CD14-positive monocyte (primary cell): Measurements from ENCODE around the gene AREL1. TPM values are rescaled to one million over a fixed set of nuclear protein-coding genes. Genes with fewer than 3 reads are reported as not detected.

Source experiments
- DNase-seq, 3 donors: peaks; one replicate each; pipeline ENCODE4 v3.0.0-alpha.2; 2011 to 2022
- H2AFZ ChIP-seq: 2 replicates; pipeline ENCODE4 v1.6.0; 2012; ENCODE audit warnings: mild to moderate bottlenecking, low read depth, low read length, inconsistent platforms; ENCODE audit not compliant: insufficient read depth, poor library complexity, severe bottlenecking
- H3K27ac ChIP-seq, 2 donors: 1 replicate in 1 of 2; 2 replicates in 1 of 2; pipeline ENCODE4 v1.5.1; 2012 to 2013; ENCODE audit warnings: low read length in 2 of 2, control low read depth in 1 of 2, inconsistent platforms in 1 of 2, low read depth in 1 of 2, mild to moderate bottlenecking in 1 of 2
- H3K27me3 ChIP-seq, 2 donors: one replicate each; pipeline versions ENCODE4 v1.6.0 to v1.6.1; 2011 to 2013; ENCODE audit warnings: low read length in 2 of 2; ENCODE audit not compliant: control insufficient read depth in 2 of 2, insufficient read depth in 2 of 2
- H3K36me3 ChIP-seq, 2 donors: replicated peaks in 1 of 2; 1 replicate in 1 of 2; 2 replicates in 1 of 2; pipeline versions ENCODE4 v1.5.1 to v1.6.1; 2012 to 2013; ENCODE audit warnings: low read length in 2 of 2, control low read depth in 1 of 2, inconsistent platforms in 1 of 2, mild to moderate bottlenecking in 1 of 2; ENCODE audit not compliant: insufficient read depth in 2 of 2, control insufficient read depth in 1 of 2
- H3K4me1 ChIP-seq, 2 donors: 1 replicate in 1 of 2; 2 replicates in 1 of 2; pipeline versions ENCODE4 v1.5.1 to v1.6.1; 2012 to 2013; ENCODE audit warnings: low read length in 2 of 2, control low read depth in 1 of 2, inconsistent platforms in 1 of 2, mild to moderate bottlenecking in 1 of 2, moderate library complexity in 1 of 2; ENCODE audit not compliant: insufficient read depth in 2 of 2, control insufficient read depth in 1 of 2
- H3K4me2 ChIP-seq: replicated peaks from 2 replicates; pipeline ENCODE3; 2012; ENCODE audit warnings: low read length, moderate library complexity, mild to moderate bottlenecking; ENCODE audit not compliant: poor library complexity, severe bottlenecking; ENCODE audit errors: extremely low read depth
- H3K4me3 ChIP-seq, 3 experiments: fragments of 200-600 bp in 1 of 3; sonication (generic) in 1 of 3; replicated peaks in 1 of 3; 1 replicate in 2 of 3; 2 replicates in 1 of 3; pipeline ENCODE4 v1.5.1; 2011 to 2013; ENCODE audit warnings: low read length in 3 of 3, mild to moderate bottlenecking in 3 of 3, control low read depth in 2 of 3, low read depth in 2 of 3, inconsistent platforms in 1 of 3, moderate library complexity in 1 of 3
- H3K79me2 ChIP-seq: 2 replicates; pipeline ENCODE4 v1.6.0; 2012; ENCODE audit warnings: mild to moderate bottlenecking, control low read depth, inconsistent platforms, low read length, moderate library complexity; ENCODE audit not compliant: insufficient read depth
- H3K9ac ChIP-seq: 2 replicates; pipeline ENCODE4 v1.6.0; 2017; ENCODE audit warnings: low read length, mild to moderate bottlenecking; ENCODE audit not compliant: insufficient read depth, poor library complexity, severe bottlenecking
- H3K9me3 ChIP-seq, 2 donors: replicated peaks in 1 of 2; 1 replicate in 1 of 2; 2 replicates in 1 of 2; pipeline versions ENCODE4 v1.5.1 to v1.6.1; 2012 to 2013; ENCODE audit warnings: low read length in 2 of 2, control low read depth in 1 of 2; ENCODE audit not compliant: control insufficient read depth in 1 of 2, insufficient read depth in 1 of 2
- H4K20me1 ChIP-seq: 2 replicates; pipeline ENCODE4 v1.6.0; 2012; ENCODE audit warnings: mild to moderate bottlenecking, low read length, control low read depth, moderate library complexity; ENCODE audit not compliant: insufficient read depth
- H3K27ac Mint-ChIP-seq, 7 donors: one replicate each; pipeline ENCODE4 v1.8.0; 2020; ENCODE audit warnings: mild to moderate bottlenecking in 7 of 7, mixed read lengths in 7 of 7, moderate library complexity in 6 of 7, inconsistent platforms in 2 of 7
- H3K27me3 Mint-ChIP-seq, 3 donors: one replicate each; pipeline ENCODE4 v1.8.0; 2021 to 2022; ENCODE audit warnings: low read depth in 3 of 3, mild to moderate bottlenecking in 3 of 3, mixed read lengths in 3 of 3, moderate library complexity in 3 of 3, inconsistent platforms in 1 of 3
- H3K36me3 Mint-ChIP-seq, 2 donors: one replicate each; pipeline ENCODE4 v1.8.0; 2020; ENCODE audit warnings: mixed read lengths in 2 of 2, inconsistent platforms in 1 of 2, mild to moderate bottlenecking in 1 of 2
- H3K4me1 Mint-ChIP-seq: one replicate; pipeline ENCODE4 v1.8.0; 2020; ENCODE audit warnings: mild to moderate bottlenecking, mixed read lengths
- H3K4me3 Mint-ChIP-seq, 2 donors: one replicate each; pipeline ENCODE4 v1.8.0; 2020; ENCODE audit warnings: mild to moderate bottlenecking in 2 of 2, mixed read lengths in 2 of 2, moderate library complexity in 1 of 2
- H3K9me3 Mint-ChIP-seq, 7 donors: one replicate each; pipeline ENCODE4 v1.8.0; 2020 to 2022; ENCODE audit warnings: mixed read lengths in 7 of 7, mild to moderate bottlenecking in 6 of 7, moderate library complexity in 6 of 7, inconsistent platforms in 2 of 7
- WGBS: methylation state at CpG from one replicate; pipeline ENCODE4 v1.1.5; 2013; ENCODE audit warnings: missing lambda C conversion rate; ENCODE audit not compliant: insufficient coverage; 5-methylcytosine and 5-hydroxymethylcytosine counted together
- intact Hi-C, 2 donors: fragments of 100-400 bp; cut with micrococcal nuclease; formaldehyde crosslinking; loops; one replicate each; pipeline versions ENCODE4 v1.15.0 to v1.15.1; 2023
- polyA plus RNA-seq, 3 donors: library from polyadenylated mRNA; depleted of rRNA in 1 of 3; unstranded in 2 of 3; stranded (reverse) in 1 of 3; fragments of 300-500 nt in 2 of 3; fragments of >200 nt in 1 of 3; fragmentation: Illumina TruSeq in 2 of 3; gene quantifications; 1 replicate in 2 of 3; 2 replicates in 1 of 3; pipeline ENCODE4 v1.2.3, GENCODE V29; 2012 to 2021
- TF ChIP-seq, protein P1 (sequence below): fragments of 200-600 bp; IDR thresholded peaks from one replicate; pipeline ENCODE4 v1.8.0; 2022; ENCODE audit warnings: antibody characterized with exemption, mild to moderate bottlenecking

Gene AREL1
- polyA plus RNA-seq, 3 donors = 12.5 to 23.3 (median 20.0) TPM

- no CpG with 5 or more reads among the region's 2 CpGs for WGBS
- H3K27ac Mint-ChIP-seq = no peak overlapping the region
Observed at GRCh38 chr14:74732387-74732786, 19.5 kb upstream of the AREL1 start.

GRCh38 chr14:74723134-74723533, 10.3 kb upstream of the AREL1 start:
- DNase-seq = no peak
- peaks cover 0 to 4% of the 10 kb centered on the region in 2 donors for H3K9me3 ChIP-seq
- H2AFZ ChIP-seq = no peak overlapping the region
- no peak overlapping the region for H3K9ac ChIP-seq
- WGBS = 83% methylated on average over 3 of the region's 3 CpGs
- Mint-ChIP-seq H3K27me3 (peaks cover 0 to under 1% (median 0%) of the 10 kb centered on the region in 3 donors), H3K4me1 (peaks cover 6% of the 10 kb centered on the region), H3K4me3 (no peak overlapping the region), H3K9me3 (peaks cover 0 to 12% (median 3%) of the 10 kb centered on the region in 7 donors), H3K36me3 (peaks cover 34 to 73% of the 10 kb centered on the region in 2 donors), H3K27ac (peak overlapping the region in 1 of 7 donors; percentile 10)
- H3K27ac ChIP-seq = no peak overlapping the region
- TF ChIP-seq, protein P1, sequence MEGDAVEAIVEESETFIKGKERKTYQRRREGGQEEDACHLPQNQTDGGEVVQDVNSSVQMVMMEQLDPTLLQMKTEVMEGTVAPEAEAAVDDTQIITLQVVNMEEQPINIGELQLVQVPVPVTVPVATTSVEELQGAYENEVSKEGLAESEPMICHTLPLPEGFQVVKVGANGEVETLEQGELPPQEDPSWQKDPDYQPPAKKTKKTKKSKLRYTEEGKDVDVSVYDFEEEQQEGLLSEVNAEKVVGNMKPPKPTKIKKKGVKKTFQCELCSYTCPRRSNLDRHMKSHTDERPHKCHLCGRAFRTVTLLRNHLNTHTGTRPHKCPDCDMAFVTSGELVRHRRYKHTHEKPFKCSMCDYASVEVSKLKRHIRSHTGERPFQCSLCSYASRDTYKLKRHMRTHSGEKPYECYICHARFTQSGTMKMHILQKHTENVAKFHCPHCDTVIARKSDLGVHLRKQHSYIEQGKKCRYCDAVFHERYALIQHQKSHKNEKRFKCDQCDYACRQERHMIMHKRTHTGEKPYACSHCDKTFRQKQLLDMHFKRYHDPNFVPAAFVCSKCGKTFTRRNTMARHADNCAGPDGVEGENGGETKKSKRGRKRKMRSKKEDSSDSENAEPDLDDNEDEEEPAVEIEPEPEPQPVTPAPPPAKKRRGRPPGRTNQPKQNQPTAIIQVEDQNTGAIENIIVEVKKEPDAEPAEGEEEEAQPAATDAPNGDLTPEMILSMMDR = no peak
- H3K27me3 ChIP-seq = no peaks in the 10 kb centered on the region
- peaks cover 35 to 79% of the 10 kb centered on the region in 2 donors for H3K36me3 ChIP-seq
- H4K20me1 ChIP-seq = no peaks in the 10 kb centered on the region
- no peak overlapping the region for H3K4me3 ChIP-seq
- H3K4me2 ChIP-seq = no peak overlapping the region
- intact Hi-C loops = no loop called here
- no peaks in the 10 kb centered on the region for H3K79me2 ChIP-seq
- no peaks in the 10 kb centered on the region for H3K4me1 ChIP-seq

More at GRCh38 chr14:74732387-74732786, 19.5 kb upstream of the AREL1 start:
- no peaks in the 10 kb centered on the region for H3K79me2 ChIP-seq
- no peaks in the 10 kb centered on the region for H3K27me3 Mint-ChIP-seq
- no peak for DNase-seq
- H2AFZ ChIP-seq = no peak overlapping the region
- no peak overlapping the region for H3K9ac ChIP-seq
- no peak overlapping the region for H3K4me3 Mint-ChIP-seq
- H3K9me3 ChIP-seq = no peaks in the 10 kb centered on the region
- no peaks in the 10 kb centered on the region for H3K4me1 Mint-ChIP-seq
- H3K36me3 Mint-ChIP-seq = peaks cover 65 to 70% of the 10 kb centered on the region in 2 donors
- H3K36me3 ChIP-seq = peaks cover 41 to 73% of the 10 kb centered on the region in 2 donors
- intact Hi-C loops = no loop called here
- H3K4me2 ChIP-seq = no peak overlapping the region
- TF ChIP-seq, protein P1 = no peak
- no peak overlapping the region for H3K4me3 ChIP-seq
- no peaks in the 10 kb centered on the region for H3K4me1 ChIP-seq
- H3K9me3 Mint-ChIP-seq = no peaks in the 10 kb centered on the region
- no peaks in the 10 kb centered on the region for H4K20me1 ChIP-seq
- H3K27ac ChIP-seq = no peak overlapping the region
- H3K27me3 ChIP-seq = no peaks in the 10 kb centered on the region
